Natural killer cell (primary cell): ENCODE results near the gene POLD4. TPM values are rescaled to one million over a fixed set of nuclear protein-coding genes. Genes with fewer than 3 reads are reported as not detected.
A peak's percentile ranks its signal among the peaks of the same experiment; 100 is the strongest.

Experiments
- ATAC-seq, 3 donors: fragments of 150-1000 bp in 2 of 3; fragments of 200-7000 bp in 1 of 3; cut with Tn5 transposase; 1 replicate in 1 of 3; 2 replicates in 2 of 3; pipeline ENCODE4 v1.10.0; 2021; ENCODE audit warnings: mild to moderate bottlenecking in 2 of 3, moderate library complexity in 2 of 3
- DNase-seq, 2 donors: peaks; one replicate each; pipeline versions ENCODE4 v3.0.0 to v3.0.0-alpha.2; 2013 to 2021; ENCODE audit warnings: mixed read lengths in 1 of 2
- H3K27ac ChIP-seq: one replicate; pipeline ENCODE4 v1.5.1; 2013; ENCODE audit warnings: mild to moderate bottlenecking, low read length
- H3K27me3 ChIP-seq: one replicate; pipeline ENCODE4 v1.6.1; 2013; ENCODE audit warnings: low read length; ENCODE audit not compliant: control insufficient read depth, insufficient read depth
- H3K36me3 ChIP-seq: one replicate; pipeline ENCODE4 v1.6.1; 2013; ENCODE audit warnings: low read length; ENCODE audit not compliant: control insufficient read depth, insufficient read depth
- H3K4me1 ChIP-seq: one replicate; pipeline ENCODE4 v1.6.1; 2013; ENCODE audit warnings: low read length; ENCODE audit not compliant: control insufficient read depth, insufficient read depth
- H3K4me3 ChIP-seq: one replicate; pipeline ENCODE4 v1.5.1; 2013; ENCODE audit warnings: low read length
- H3K9me3 ChIP-seq: one replicate; pipeline ENCODE4 v1.6.1; 2013; ENCODE audit warnings: low read length; ENCODE audit not compliant: control insufficient read depth, insufficient read depth
- H3K27ac Mint-ChIP-seq, 2 donors: one replicate each; pipeline ENCODE4 v1.8.0; 2022; ENCODE audit warnings: mild to moderate bottlenecking in 2 of 2, mixed read lengths in 2 of 2, moderate library complexity in 1 of 2
- H3K27me3 Mint-ChIP-seq, 2 donors: one replicate each; pipeline ENCODE4 v1.8.0; 2022; ENCODE audit warnings: low read depth in 2 of 2, mixed read lengths in 2 of 2
- H3K36me3 Mint-ChIP-seq: one replicate; pipeline ENCODE4 v1.8.0; 2022; ENCODE audit warnings: mixed read lengths
- H3K4me1 Mint-ChIP-seq, 2 donors: one replicate each; pipeline ENCODE4 v1.8.0; 2022; ENCODE audit warnings: mixed read lengths in 2 of 2
- H3K4me3 Mint-ChIP-seq: one replicate; pipeline ENCODE4 v1.8.0; 2022; ENCODE audit warnings: mild to moderate bottlenecking, moderate library complexity, mixed read lengths
- H3K9me3 Mint-ChIP-seq, 2 donors: one replicate each; pipeline ENCODE4 v1.8.0; 2022; ENCODE audit warnings: mixed read lengths in 2 of 2
- WGBS: methylation state at CpG from one replicate; pipeline ENCODE4 v1.1.7; 2013; ENCODE audit warnings: missing lambda C conversion rate; ENCODE audit not compliant: insufficient coverage; 5-methylcytosine and 5-hydroxymethylcytosine counted together
- intact Hi-C: fragments of 100-400 bp; cut with micrococcal nuclease; formaldehyde crosslinking; loops from one replicate; pipeline ENCODE4 v1.14.2; 2022
- total RNA-seq, 4 donors: library from RNA; stranded (reverse); fragments of 120-200 nt in 1 of 4; gene quantifications; one replicate each; pipeline versions ENCODE4 v1.2.3 to v1.2.4, GENCODE V29; 2013 to 2022
- TF ChIP-seq, protein P1 (sequence below): fragments of 200-600 bp; IDR thresholded peaks from one replicate; pipeline ENCODE4 v1.8.0; 2022; ENCODE audit warnings: antibody characterized with exemption

Gene POLD4
- total RNA-seq, 3 donors from 2014 or later (not counting 1 experiment from before 2014, with no cell fraction given) = 45.8 to 63.7 (median 60.5) TPM

DNA sequence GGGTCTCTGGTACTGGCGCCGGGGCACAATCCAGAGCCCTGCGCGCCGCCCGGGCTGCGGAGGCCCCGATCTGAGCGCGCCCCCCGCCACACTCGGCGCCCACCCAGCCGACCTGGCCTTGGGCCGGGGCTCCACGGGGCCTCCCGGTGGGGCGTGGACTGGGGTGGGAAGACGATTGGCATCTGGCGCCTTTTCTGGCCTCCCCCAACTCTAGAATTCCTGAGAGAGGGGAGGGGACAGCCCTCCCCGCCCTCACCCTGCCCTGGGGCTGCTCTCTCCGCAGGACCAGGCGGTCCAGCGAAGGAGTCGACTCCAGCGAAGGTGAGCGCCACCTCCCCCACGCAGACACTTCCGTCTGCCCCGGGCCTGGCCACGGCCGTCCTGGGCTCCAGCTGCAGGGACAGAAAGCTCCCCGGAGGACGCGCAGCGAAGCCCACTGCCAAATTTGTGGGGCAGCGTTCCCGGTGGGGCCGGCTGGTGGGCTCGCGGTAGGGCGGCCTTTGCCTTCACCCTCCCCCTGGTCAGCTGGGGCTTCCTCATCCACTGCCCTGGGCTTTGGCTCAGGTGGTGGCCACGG lies 49.4 kb downstream of the POLD4 start:
- H3K4me1 ChIP-seq = peaks cover 25% of the 10 kb centered on the region
- WGBS = 25% methylated on average over 43 of the region's 43 CpGs
- intact Hi-C loops = loop anchor here (2.0 kb wide), 1 partner anchor 15 kb away; the partner anchor contains the start of gene ANKRD13D
- H3K27me3 Mint-ChIP-seq = no peaks in the 10 kb centered on the region
- H3K27ac ChIP-seq = no peak overlapping the region
- peaks cover 33% of the 10 kb centered on the region for H3K36me3 ChIP-seq
- no peaks in the 10 kb centered on the region for H3K9me3 Mint-ChIP-seq
- DNase-seq (peak in 1 of 2 donors; percentile 62), ATAC-seq (peak; percentile 26 to 47 (median 39))
- peaks cover 5 to 18% of the 10 kb centered on the region in 2 donors for H3K4me1 Mint-ChIP-seq
- H3K4me3 Mint-ChIP-seq = peak overlapping the region; percentile 79
- H3K9me3 ChIP-seq = no peaks in the 10 kb centered on the region
- peak overlapping the region; percentile 50 for H3K4me3 ChIP-seq
- no peaks in the 10 kb centered on the region for H3K27me3 ChIP-seq
- H3K36me3 Mint-ChIP-seq = no peaks in the 10 kb centered on the region
- H3K27ac Mint-ChIP-seq = peak overlapping the region in 1 of 2 donors; percentile 82
- TF ChIP-seq, protein P1, sequence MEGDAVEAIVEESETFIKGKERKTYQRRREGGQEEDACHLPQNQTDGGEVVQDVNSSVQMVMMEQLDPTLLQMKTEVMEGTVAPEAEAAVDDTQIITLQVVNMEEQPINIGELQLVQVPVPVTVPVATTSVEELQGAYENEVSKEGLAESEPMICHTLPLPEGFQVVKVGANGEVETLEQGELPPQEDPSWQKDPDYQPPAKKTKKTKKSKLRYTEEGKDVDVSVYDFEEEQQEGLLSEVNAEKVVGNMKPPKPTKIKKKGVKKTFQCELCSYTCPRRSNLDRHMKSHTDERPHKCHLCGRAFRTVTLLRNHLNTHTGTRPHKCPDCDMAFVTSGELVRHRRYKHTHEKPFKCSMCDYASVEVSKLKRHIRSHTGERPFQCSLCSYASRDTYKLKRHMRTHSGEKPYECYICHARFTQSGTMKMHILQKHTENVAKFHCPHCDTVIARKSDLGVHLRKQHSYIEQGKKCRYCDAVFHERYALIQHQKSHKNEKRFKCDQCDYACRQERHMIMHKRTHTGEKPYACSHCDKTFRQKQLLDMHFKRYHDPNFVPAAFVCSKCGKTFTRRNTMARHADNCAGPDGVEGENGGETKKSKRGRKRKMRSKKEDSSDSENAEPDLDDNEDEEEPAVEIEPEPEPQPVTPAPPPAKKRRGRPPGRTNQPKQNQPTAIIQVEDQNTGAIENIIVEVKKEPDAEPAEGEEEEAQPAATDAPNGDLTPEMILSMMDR = no peak

DNA sequence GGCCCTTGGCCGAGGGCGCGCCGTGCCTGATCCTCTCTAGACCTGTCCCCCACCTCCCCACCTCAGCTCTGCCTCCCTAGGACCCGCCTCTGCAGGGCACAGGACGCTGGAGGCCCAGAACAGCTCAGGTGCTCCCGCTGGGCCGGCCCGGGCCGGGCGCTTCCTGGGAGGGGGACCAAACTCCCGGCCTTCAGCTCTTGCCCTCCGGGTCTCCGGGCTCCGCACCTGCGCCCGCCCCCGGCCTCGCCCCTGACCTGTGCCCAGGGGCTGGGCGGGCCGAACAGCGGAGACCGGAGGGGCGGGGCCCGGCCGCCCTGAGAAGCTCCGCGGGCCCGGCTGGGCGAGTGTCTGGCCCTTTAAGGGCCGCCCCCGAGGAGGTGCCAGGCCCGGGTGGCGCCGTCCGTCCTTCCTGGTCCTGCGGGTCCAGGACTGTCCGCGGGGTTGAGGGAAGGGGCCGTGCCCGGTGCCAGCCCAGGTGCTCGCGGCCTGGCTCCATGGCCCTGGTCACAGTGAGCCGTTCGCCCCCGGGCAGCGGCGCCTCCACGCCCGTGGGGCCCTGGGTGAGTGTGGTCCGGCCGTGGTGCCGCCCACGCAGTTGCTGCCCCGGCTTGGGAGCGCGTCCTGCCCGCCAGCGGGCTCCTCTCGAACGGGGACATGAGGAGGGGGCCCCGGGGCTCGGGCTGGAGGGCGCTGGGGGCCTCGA lies 50.1 kb downstream of the POLD4 start, which contains the start of gene SSH3:
Gene SSH3 (plus strand): TSS at position 399 of the 703 bp plus-strand sequence. CDS start 96 bp downstream, at position 495.
- 9% methylated on average over 65 of the region's 65 CpGs for WGBS
- H3K27me3 ChIP-seq = no peaks in the 10 kb centered on the region
- Mint-ChIP-seq H3K4me3 (peak within 1 kb of the TSS; percentile 79), H3K27me3 (no peaks in the 10 kb centered on the region), H3K4me1 (peaks cover 11 to 23% of the 10 kb centered on the region in 2 donors), H3K27ac (peak within 1 kb of the TSS; percentile 54 to 82), H3K9me3 (no peaks in the 10 kb centered on the region), H3K36me3 (no peaks in the 10 kb centered on the region)
- H3K9me3 ChIP-seq = no peaks in the 10 kb centered on the region
- TF ChIP-seq, protein P1 = no peak
- ATAC-seq (peak; percentile 81 to 87 (median 86)), DNase-seq (peak; percentile 52 to 60)
- H3K36me3 ChIP-seq = peaks cover 38% of the 10 kb centered on the region
- intact Hi-C loops = loop anchor here (2.0 kb wide), 1 partner anchor 14 kb away; the partner anchor contains the start of gene ANKRD13D
- peak within 1 kb of the TSS; percentile 43 for H3K27ac ChIP-seq
- H3K4me1 ChIP-seq = peaks cover 25% of the 10 kb centered on the region
- H3K4me3 ChIP-seq = peak within 1 kb of the TSS; percentile 50

DNA sequence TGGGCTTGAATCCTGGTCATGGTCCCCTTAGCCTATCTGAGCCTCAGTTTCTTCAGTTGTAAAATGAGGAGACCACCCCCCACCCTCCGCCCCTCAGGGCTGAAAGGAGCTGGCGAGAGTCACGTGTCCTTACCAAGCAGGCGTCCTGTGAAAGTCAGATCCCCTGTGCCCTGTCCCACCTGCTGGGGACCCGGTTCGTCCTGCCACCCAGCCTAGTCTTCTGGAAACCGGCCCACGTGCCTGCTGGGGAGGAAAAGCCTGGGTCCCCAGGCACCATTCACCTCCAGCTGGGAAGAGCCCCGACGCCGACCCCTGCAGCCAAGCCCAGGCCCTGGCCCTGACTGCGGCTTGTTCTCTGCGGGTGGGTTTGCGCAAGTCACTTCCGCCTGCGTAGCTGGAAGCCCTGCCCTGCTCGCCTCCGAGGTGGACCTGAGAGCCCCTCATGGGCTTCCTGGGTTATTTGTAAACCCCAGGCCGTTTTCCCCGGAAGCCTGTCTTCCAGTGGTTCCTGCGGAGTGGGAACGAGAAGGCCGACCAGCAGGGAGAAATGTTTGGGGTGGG lies 50.7 kb downstream of the POLD4 start:
- DNase-seq (peak in 1 of 2 donors; percentile 43), ATAC-seq (peak; percentile 52 to 77 (median 55))
- no peaks in the 10 kb centered on the region for H3K9me3 Mint-ChIP-seq
- peak overlapping the region; percentile 54 to 82 for H3K27ac Mint-ChIP-seq
- peaks cover 25% of the 10 kb centered on the region for H3K4me1 ChIP-seq
- H3K4me1 Mint-ChIP-seq = peaks cover 13 to 25% of the 10 kb centered on the region in 2 donors
- H3K36me3 Mint-ChIP-seq = no peaks in the 10 kb centered on the region
- H3K4me3 Mint-ChIP-seq = peak overlapping the region; percentile 79
- intact Hi-C loops = loop anchor here (2.0 kb wide), 1 partner anchor 14 kb away; the partner anchor contains the start of gene ANKRD13D
- peaks cover 36% of the 10 kb centered on the region for H3K36me3 ChIP-seq
- H3K27me3 Mint-ChIP-seq = no peaks in the 10 kb centered on the region
- peak overlapping the region; percentile 50 for H3K4me3 ChIP-seq
- TF ChIP-seq, protein P1 = no peak
- WGBS = 42% methylated on average over 20 of the region's 23 CpGs
- H3K9me3 ChIP-seq = no peaks in the 10 kb centered on the region
- peak overlapping the region; percentile 43 for H3K27ac ChIP-seq
- H3K27me3 ChIP-seq = no peaks in the 10 kb centered on the region
